ENCODE measurements around the gene ATP9B.

- TF ChIP-seq POLR2AphosphoS5 (IDR thresholded peaks at IDR 0.05) (no peak), CTCF (IDR thresholded peaks at IDR 0.05 in 8 of 11, conservative IDR thresholded peaks at IDR 0.05 in 3 of 11) (no peak)
Observed at GRCh38 chr18:79221136-79221535, 151.9 kb downstream of the ATP9B start.

All from spleen (tissue), 7 donors.